Adrenal gland (tissue), 12 donors: ENCODE results near the gene ELK4. TPM values are rescaled to one million over a fixed set of nuclear protein-coding genes. Genes with fewer than 3 reads are reported as not detected.

Source experiments
- DNase-seq, 7 donors: peaks; one replicate each; pipeline ENCODE4 v3.0.0-alpha.2; 2019 to 2020
- H3K27ac ChIP-seq, 5 donors: fragments of 200-600 bp; sonication (generic) in 4 of 5; 1 replicate in 3 of 5; 2 replicates in 2 of 5; pipeline versions ENCODE4 v1.5.1 to v1.8.0; 2016 to 2020; ENCODE audit warnings: mild to moderate bottlenecking in 1 of 5
- H3K27me3 ChIP-seq: fragments of 200-600 bp; 2 replicates; pipeline ENCODE4 v1.8.0; 2021
- H3K36me3 ChIP-seq, 2 donors: fragments of 200-600 bp; replicated peaks in 1 of 2; 1 replicate in 1 of 2; 2 replicates in 1 of 2; pipeline versions ENCODE4 v1.5.1 to v1.8.0; 2018 to 2022
- H3K4me1 ChIP-seq, 2 donors: fragments of 200-600 bp; replicated peaks in 1 of 2; 1 replicate in 1 of 2; 2 replicates in 1 of 2; pipeline versions ENCODE4 v1.5.1 to v1.8.0; 2018 to 2021
- H3K4me3 ChIP-seq, 4 donors: fragments of 200-600 bp; sonication (generic) in 3 of 4; one replicate each; pipeline ENCODE4 v1.5.1; 2016 to 2018
- H3K9me3 ChIP-seq, 3 donors: fragments of 200-600 bp; sonication (generic) in 1 of 3; replicated peaks in 1 of 3; 1 replicate in 2 of 3; 2 replicates in 1 of 3; pipeline versions ENCODE4 v1.5.1 to v1.8.0; 2016 to 2021
- CTCF ChIP-seq, 6 experiments: fragments of 450-650 bp in 4 of 6; fragments of 200-600 bp in 2 of 6; sonication (generic) in 1 of 6; IDR thresholded peaks; 1 replicate in 5 of 6; 2 replicates in 1 of 6; pipeline versions ENCODE4 v1.5.1 to v1.8.0; 2016 to 2021; ENCODE audit warnings: antibody characterized with exemption in 6 of 6, mild to moderate bottlenecking in 2 of 6, moderate library complexity in 1 of 6
- POLR2A ChIP-seq, 2 donors: fragments of 450-650 bp; IDR thresholded peaks; one replicate each; pipeline ENCODE4 v1.6.1; 2017; ENCODE audit warnings: antibody characterized with exemption in 2 of 2, mild to moderate bottlenecking in 2 of 2, moderate library complexity in 1 of 2
- WGBS, 4 donors: extraction: QIAGEN DNeasy Blood & Tissue Kit in 2 of 4; methylation state at CpG; one replicate each; pipeline versions ENCODE4 v1.1.5 to v1.1.7; 2013 to 2017; 5-methylcytosine and 5-hydroxymethylcytosine counted together
- intact Hi-C, 2 donors: fragments of 100-400 bp; cut with DNase I; formaldehyde crosslinking; loops; one replicate each; pipeline versions ENCODE4 v1.14.1 to v1.15.0; 2022 to 2023
- polyA plus RNA-seq, 3 donors: library from polyadenylated mRNA; stranded (reverse); fragments of 200-250 nt in 2 of 3; fragments of 350-450 nt in 1 of 3; fragmentation: Illumina TruSeq in 1 of 3; extraction: RNeasy Lipid Tissue Mini Kit (QIAGEN cat#74804) in 1 of 3; gene quantifications; one replicate each; pipeline ENCODE4 v1.2.3, GENCODE V29; 2013 to 2014
- total RNA-seq, 9 donors: library from RNA; depleted of rRNA in 4 of 9; stranded (reverse); fragments of >200 nt in 4 of 9; fragments of 120-200 nt in 1 of 9; fragmentation: NEBNext Ultra II Directional in 1 of 9; extraction: Animal tissue kit (Norgen Biotek cat#: 25700) in 1 of 9; gene quantifications; one replicate each; pipeline versions ENCODE4 v1.1.0 to v1.2.4, GENCODE V29; 2013 to 2023
- donor health status: healthy with polysubstance abuse.
- donor health status: Bipolar disorder and iron deficiency.
- donor health status: DM: yes; HTN: yes; CAD: no.
- donor health status: DM: no; HTN: no; CAD: no.
- donor health status: DM: no; HTN: no; CAD: no.
- donor health status: DM: yes; HTN: yes; CAD: no.

Gene ELK4
- total and polyA plus RNA-seq, 12 donors = 3.6 to 40.2 (median 14.0) TPM

GRCh38 chr1:205610036-205610435 lies 21.8 kb downstream of the ELK4 start:
- no peak overlapping the region for H3K4me3 ChIP-seq
- peaks cover 0 to 12% of the 10 kb centered on the region in 2 donors for H3K4me1 ChIP-seq
- no peaks in the 10 kb centered on the region for H3K27me3 ChIP-seq
- intact Hi-C loops = no loop called here
- WGBS, 4 donors = 61 to 68% (median 65%) methylated on average over 2 of the region's 2 CpGs
- H3K36me3 ChIP-seq = peaks cover 0 to 18% of the 10 kb centered on the region in 2 donors
- TF ChIP-seq CTCF (IDR thresholded peaks at IDR 0.05) = no peak
- TF ChIP-seq POLR2A (IDR thresholded peaks at IDR 0.05) = no peak
- no peak overlapping the region for H3K27ac ChIP-seq
- no peaks in the 10 kb centered on the region for H3K9me3 ChIP-seq
- DNase-seq = no peak

- peak in 1 of 7 donors; percentile 42 for DNase-seq
- TF ChIP-seq POLR2A (IDR thresholded peaks at IDR 0.05) (no peak), CTCF (IDR thresholded peaks at IDR 0.05) (no peak)
- 80 to 87% (median 83%) methylated on average over 5 of the region's 5 CpGs for WGBS, 4 donors
- H3K4me1 ChIP-seq = peaks cover 0 to 4% of the 10 kb centered on the region in 2 donors
- H3K9me3 ChIP-seq = no peaks in the 10 kb centered on the region
- no peaks in the 10 kb centered on the region for H3K27me3 ChIP-seq
- H3K4me3 ChIP-seq = no peak overlapping the region
- H3K36me3 ChIP-seq = no peaks in the 10 kb centered on the region
- no peak overlapping the region for H3K27ac ChIP-seq
- intact Hi-C loops = no loop called here
Observed at GRCh38 chr1:205604825-205605505, 26.8 kb downstream of the ELK4 start.

GRCh38 chr1:205604059-205604458 lies 27.8 kb downstream of the ELK4 start:
- DNase-seq = no peak
- Histone ChIP-seq H3K9me3 (no peaks in the 10 kb centered on the region), H3K27ac (no peak overlapping the region), H3K4me3 (no peak overlapping the region), H3K27me3 (no peaks in the 10 kb centered on the region), H3K36me3 (no peaks in the 10 kb centered on the region), H3K4me1 (peaks cover 0 to 11% of the 10 kb centered on the region in 2 donors)
- TF ChIP-seq POLR2A (IDR thresholded peaks at IDR 0.05) = no peak
- no peak for TF ChIP-seq CTCF (IDR thresholded peaks at IDR 0.05)
- 90 to 95% (median 93%) methylated on average over 5 of the region's 5 CpGs for WGBS, 4 donors
- intact Hi-C loops = no loop called here

GRCh38 chr1:205601205-205601604 lies 30.6 kb downstream of the ELK4 start:
- DNase-seq = no peak
- no peak for TF ChIP-seq CTCF (IDR thresholded peaks at IDR 0.05)
- no peak for TF ChIP-seq POLR2A (IDR thresholded peaks at IDR 0.05)
- Histone ChIP-seq H3K27ac (no peak overlapping the region), H3K27me3 (no peaks in the 10 kb centered on the region), H3K4me1 (peaks cover 0 to 14% of the 10 kb centered on the region in 2 donors), H3K36me3 (no peaks in the 10 kb centered on the region), H3K4me3 (no peak overlapping the region), H3K9me3 (no peaks in the 10 kb centered on the region)
- intact Hi-C loops = no loop called here
- 88 to 96% (median 92%) methylated on average over 4 of the region's 4 CpGs for WGBS, 4 donors
